Measurements from ENCODE around the gene SEC16B.

SEC16B gene

DNA sequence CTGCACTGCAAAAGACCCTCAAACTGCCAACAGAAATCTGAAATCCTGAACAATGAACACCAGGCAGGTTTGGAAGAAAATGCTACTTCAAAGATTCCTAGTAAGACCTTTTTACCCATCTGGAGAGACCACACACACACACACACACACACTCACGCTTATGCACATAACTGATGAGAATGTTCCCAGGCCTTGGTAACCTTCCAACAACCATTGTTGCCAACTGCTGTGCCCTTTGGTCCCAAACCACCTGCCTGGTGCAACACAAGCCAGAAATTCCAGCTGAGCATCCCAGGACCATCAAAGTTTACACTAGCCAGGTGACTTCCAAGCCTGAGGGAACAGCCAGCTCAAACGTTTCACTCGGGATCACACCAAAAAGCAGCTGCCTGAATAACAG lies 56.9 kb downstream of the SEC16B start:
- TF ChIP-seq CTCF (IDR thresholded peaks at IDR 0.05; ENCODE audit: low read depth, low read length), result no peak
- H3K4me3 ChIP-seq (ENCODE audit: low read depth, low read length), result no peak overlapping the region

- no peak for TF ChIP-seq CTCF (IDR thresholded peaks at IDR 0.05; ENCODE audit: low read depth, low read length)
- H3K4me3 ChIP-seq (ENCODE audit: low read depth, low read length), result no peak overlapping the region
Measured at GRCh38 chr1:177909416-177909815, 60.4 kb downstream of the SEC16B start.

DNA sequence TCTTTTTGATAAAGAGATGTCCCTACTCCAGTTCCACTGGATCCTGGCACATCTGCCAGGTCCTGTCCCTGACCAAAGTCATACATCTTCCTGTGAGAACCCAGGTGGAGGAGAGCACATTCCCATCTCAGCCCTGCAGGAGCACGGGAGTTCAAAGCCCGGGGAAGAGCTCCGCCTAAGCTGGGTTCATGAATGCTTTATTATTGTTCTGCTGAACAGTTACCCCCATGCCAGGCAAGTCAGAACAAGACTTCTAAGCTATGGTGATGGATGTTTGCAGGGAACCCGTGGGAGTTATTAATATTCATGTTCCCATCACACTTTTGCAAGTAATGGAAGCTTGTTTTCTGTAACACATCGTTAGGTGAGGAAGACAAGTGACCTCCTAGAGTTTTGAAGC lies 62.9 kb downstream of the SEC16B start:
- TF ChIP-seq CTCF (IDR thresholded peaks at IDR 0.05; ENCODE audit: low read depth, low read length), result no peak
- no peak overlapping the region for H3K4me3 ChIP-seq (ENCODE audit: low read depth, low read length)

DNA sequence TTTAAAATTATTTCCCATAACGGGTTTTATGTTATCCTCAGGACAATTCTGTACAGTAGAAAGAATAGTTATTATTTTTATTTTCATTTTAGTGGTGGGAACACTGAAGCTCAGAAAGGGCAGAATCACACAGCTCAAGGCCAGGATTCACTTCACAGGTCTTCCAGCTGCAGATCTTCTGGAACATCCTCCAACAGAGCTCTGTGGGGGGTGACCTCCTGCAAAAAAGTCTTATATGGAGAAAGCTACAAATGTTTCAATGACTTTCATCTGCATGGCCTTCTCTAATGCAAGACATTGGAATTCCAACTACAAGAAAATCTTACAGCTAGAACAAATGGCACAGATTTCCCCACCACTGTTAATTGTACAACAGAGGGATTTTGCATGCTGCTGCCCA lies 64.2 kb downstream of the SEC16B start:
- no peak for TF ChIP-seq CTCF (IDR thresholded peaks at IDR 0.05; ENCODE audit: low read depth, low read length)
- no peak overlapping the region for H3K4me3 ChIP-seq (ENCODE audit: low read depth, low read length)

GRCh38 chr1:177902266-177902665 lies 67.6 kb downstream of the SEC16B start:
- no peak overlapping the region for H3K4me3 ChIP-seq (ENCODE audit: low read depth, low read length)
- TF ChIP-seq CTCF (IDR thresholded peaks at IDR 0.05; ENCODE audit: low read depth, low read length), result no peak

DNA sequence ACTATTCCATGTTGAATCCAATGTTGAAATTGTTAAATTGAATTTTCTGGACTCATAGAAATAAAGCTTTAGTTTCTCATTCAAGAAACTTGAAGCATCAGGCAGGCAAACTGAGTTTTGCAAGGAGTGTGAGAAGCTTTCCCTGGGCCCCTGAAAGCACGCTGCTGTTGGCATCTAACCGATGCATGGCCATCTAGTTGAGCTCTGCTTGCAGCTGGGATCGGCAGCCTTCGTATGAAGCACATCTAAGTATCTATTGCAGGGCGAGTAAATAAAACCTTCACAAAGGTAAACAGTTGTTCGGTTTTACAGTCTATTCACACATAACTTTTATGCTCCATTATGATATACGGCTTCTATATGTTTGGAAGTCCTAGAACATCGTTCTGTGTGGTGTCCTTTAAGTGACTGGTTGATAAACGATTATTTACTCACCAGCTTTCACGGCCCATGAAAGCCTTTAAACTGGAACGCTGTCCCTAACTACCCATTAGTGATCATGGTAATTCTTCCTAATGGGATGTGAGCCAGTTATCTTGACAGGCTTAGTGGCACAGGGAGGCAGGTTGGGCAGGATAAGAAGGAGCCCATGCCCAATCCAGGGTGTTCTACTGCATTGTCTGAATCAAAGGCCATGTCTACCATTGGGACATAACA lies 71.7 kb downstream of the SEC16B start:
- TF ChIP-seq CTCF (IDR thresholded peaks at IDR 0.05; ENCODE audit: low read depth, low read length), result no peak
- no peak overlapping the region for H3K4me3 ChIP-seq (ENCODE audit: low read depth, low read length)

GRCh38 chr1:177897281-177897997 lies 72.4 kb downstream of the SEC16B start:
- no peak overlapping the region for H3K4me3 ChIP-seq (ENCODE audit: low read depth, low read length)
- TF ChIP-seq CTCF (IDR thresholded peaks at IDR 0.05; ENCODE audit: low read depth, low read length), result no peak

All from WI38 (cell line).